GM10266 (cell line): ENCODE results near the gene ILF2.
"Not testable (repeated sequence)": the region's sequence is repeated elsewhere in the genome, so short reads cannot be mapped to it uniquely, and the experiment has no call there.

Experiments used
- DNase-seq: peaks from one replicate; pipeline ENCODE4 v3.0.0; 2012; ENCODE audit errors: extremely low spot score
- TF ChIP-seq, protein P1 (sequence below): IDR thresholded peaks from 2 replicates; pipeline ENCODE4 v1.5.1; 2012; ENCODE audit warnings: mild to moderate bottlenecking, low read depth; ENCODE audit not compliant: control insufficient read depth, insufficient read depth; ENCODE audit errors: missing control alignments

Gene ILF2

DNA sequence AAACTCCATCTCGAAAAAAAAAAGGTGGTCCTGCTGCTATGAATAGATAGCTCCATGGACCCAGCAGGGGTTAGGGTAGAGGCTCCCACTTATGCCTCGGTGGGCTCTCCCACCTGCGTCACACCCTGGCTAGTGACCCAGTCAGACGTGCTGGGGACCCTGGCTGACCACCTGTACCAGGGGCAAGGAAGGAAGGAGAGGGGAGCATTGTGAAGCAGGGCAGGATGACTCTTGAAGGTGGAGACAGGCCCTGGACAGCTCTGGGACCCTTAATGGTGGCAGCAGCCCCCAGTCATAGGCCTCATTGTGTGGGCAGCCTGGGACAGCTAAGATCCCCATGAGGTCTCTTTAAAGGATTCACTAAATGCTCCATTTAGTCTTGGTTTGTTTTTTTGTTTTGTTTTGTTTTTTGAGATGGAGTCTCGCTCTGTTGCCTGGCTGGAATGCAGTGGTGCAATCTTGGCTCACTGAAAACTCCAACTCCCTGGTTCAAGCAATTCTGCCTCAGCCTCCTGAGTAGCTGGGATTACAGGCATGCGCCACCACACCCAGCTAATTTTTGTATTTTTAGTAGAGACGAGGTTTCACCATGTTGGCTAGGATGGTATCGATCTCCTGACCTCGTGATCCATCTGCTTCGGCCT is 22.7 kb downstream of the ILF2 start:
- DNase-seq, result no peak
- TF ChIP-seq, protein P1, sequence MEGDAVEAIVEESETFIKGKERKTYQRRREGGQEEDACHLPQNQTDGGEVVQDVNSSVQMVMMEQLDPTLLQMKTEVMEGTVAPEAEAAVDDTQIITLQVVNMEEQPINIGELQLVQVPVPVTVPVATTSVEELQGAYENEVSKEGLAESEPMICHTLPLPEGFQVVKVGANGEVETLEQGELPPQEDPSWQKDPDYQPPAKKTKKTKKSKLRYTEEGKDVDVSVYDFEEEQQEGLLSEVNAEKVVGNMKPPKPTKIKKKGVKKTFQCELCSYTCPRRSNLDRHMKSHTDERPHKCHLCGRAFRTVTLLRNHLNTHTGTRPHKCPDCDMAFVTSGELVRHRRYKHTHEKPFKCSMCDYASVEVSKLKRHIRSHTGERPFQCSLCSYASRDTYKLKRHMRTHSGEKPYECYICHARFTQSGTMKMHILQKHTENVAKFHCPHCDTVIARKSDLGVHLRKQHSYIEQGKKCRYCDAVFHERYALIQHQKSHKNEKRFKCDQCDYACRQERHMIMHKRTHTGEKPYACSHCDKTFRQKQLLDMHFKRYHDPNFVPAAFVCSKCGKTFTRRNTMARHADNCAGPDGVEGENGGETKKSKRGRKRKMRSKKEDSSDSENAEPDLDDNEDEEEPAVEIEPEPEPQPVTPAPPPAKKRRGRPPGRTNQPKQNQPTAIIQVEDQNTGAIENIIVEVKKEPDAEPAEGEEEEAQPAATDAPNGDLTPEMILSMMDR, result no peak

DNA sequence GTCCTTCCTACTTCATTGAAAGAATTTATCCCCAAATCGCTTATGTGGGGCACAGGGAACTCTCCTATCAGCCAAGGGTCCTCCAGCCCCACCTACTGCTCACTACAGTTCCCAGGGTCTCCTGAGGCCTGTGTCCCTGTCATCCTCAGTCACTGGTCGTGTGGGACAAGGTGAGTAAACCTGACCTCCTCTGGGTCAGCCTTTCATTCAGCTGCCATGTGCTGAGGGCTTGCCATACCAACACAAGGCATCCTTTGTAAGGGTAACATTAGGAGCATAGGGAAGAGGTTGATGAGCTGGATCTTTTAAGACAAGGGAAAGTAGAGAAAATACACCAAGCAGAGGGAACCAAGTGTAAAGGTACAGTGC is 23.5 kb downstream of the ILF2 start:
- TF ChIP-seq, protein P1, result no peak
- no peak for DNase-seq

DNA sequence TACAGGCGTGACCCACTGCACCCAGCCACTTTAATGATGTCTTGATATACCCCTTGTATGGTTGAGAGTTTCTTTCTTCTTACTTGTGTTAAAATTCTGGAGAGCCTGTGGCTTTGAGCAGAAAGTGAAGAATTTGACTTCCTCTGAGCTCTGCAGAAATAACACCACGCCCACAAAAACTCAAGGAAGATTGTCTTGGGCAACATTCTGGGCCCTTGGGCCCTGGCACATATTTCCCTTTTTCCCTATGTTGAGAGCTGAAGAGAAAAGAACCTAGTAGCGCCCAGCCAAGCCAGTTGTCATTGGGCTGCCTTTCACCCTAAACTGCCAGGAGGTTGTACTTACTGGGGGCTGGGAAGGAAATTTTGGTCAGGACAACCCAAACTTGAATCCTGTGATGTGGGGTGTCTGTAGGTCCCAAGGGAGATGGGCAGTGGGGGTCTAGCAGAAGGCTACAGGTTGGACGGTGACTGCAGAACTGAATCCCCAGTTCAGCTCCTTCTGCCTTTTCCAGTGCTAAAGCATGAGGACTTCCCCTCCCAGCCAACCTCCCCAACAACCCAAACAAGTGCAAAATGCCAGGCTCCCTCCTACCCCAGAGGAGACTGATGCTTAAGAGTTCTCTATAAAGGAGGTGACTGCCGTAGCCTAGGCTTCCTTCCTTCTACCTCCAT is 24.0 kb downstream of the ILF2 start:
- no peak for DNase-seq
- TF ChIP-seq, protein P1, result no peak

DNA sequence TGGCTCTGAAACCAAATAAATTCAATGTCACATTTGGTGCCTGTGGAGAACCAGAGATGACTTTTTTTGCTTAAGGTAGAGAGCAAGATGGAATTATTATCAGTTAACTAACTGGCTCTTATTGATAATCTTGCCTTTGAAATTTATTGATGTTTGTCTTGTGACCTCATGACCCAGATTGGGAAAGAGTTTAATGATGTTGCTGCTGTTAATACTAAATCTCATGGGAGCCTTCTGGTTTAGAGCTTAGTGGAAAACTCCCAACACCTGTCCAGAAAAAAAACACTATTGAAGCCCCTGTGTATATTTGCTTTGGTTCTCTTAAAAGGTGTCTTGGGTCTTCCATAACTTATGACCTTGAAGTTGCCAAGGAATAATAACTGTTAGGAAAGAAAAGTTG is 27.0 kb downstream of the ILF2 start:
- TF ChIP-seq, protein P1, result no peak

DNA sequence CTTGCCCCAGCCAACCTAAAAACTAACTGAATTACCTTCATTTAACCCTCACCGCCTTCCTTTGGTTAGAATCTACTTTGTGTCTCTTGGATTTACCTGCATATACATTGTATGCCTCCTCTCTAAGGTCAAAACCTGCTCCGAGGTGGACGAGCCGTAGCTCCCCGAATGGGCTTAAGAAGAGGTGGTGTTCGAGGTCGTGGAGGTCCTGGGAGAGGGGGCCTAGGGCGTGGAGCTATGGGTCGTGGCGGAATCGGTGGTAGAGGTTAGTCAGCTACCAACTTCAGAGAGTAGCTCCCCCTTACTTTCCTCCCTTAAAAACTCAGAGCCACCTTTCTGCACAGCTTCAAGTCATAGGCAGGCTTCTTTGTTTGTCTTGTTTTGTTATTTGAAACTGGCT is 27.7 kb downstream of the ILF2 start:
- DNase-seq, result no peak
- TF ChIP-seq, protein P1, result no peak

More for the DNA sequence above, 27.0 kb downstream of the ILF2 start:
- DNase-seq, result no peak

DNA sequence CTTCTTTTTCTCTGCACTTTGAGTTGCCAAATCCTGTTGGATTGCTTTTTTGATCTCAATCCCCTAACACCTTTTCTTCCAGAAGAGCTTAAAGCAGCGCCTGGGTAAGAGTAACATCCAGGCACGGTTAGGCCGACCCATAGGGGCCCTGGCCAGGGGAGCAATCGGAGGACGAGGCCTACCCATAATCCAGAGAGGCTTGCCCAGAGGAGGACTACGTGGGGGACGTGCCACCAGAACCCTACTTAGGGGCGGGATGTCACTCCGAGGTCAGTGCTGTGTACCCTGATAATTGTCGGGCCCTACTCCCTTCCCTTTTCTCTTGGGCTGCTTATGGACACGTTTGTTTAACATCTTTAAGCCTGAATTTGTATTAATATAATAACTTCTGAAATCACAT is 28.6 kb downstream of the ILF2 start:
- DNase-seq, result no peak
- TF ChIP-seq, protein P1, result no peak

DNA sequence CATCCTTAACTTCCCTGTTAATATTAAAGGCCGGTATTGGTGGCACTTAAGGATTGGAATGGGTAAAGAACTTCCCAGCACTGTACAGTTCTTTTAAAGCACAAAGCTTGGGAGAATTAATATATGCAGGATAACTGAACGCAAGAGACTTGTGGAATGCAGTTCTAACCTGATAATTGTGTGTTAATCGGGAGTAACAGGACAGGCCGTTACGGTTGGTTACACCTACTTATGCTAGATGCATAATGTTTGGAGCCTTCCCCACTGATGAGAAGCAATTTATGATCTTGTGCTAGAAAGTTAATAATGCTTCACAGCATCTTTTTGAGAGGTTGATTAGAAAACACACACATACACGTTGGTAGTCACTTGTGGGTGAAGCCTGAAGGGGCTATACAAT is 29.9 kb downstream of the ILF2 start:
- DNase-seq, result no peak
- TF ChIP-seq, protein P1, result no peak

DNA sequence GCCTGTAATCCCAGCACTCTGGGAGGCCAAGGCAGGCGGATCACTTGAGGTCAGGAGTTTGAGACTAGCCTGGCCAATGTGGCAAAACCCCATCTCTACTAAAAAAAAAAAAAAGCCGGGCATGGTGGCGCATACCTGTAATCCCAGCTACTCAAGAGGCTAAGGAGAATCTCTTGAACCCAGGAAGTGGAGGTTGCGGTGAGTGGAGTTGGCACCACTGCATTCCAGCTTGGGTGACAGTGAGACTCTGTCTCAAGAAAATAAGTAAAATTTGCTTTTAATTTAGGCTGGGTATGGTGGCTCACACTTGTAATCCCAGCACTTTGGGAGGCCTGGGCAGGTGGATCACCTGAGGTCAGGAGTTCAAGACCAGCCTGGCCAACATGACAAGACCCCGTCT is 30.6 kb downstream of the ILF2 start:
- DNase-seq, result not testable (repeated sequence)
